GM21529 (cell line): Measurements from ENCODE around the gene CCNL2.
"Not testable (repeated sequence)": the region's sequence is repeated elsewhere in the genome, so short reads cannot be mapped to it uniquely, and the experiment has no call there.

Experiments
- ATAC-seq: cut with Tn5 transposase; IDR thresholded peaks from one replicate; pipeline ENCODE4 v1.9.1; 2021; ENCODE audit not compliant: unreplicated experiment

The CCNL2 gene

GRCh38 chr1:1432951-1433803, 34.0 kb upstream of the CCNL2 start:
- no peak for ATAC-seq

GRCh38 chr1:1432274-1432950, 33.3 kb upstream of the CCNL2 start:
- ATAC-seq, result no peak

- ATAC-seq, result no peak
Observed at GRCh38 chr1:1431845-1432273, 32.7 kb upstream of the CCNL2 start.

- no peak for ATAC-seq
Observed at GRCh38 chr1:1430992-1431844, 32.1 kb upstream of the CCNL2 start.

GRCh38 chr1:1430114-1430982, 31.2 kb upstream of the CCNL2 start:
- ATAC-seq, result no peak

GRCh38 chr1:1429671-1430073, 30.5 kb upstream of the CCNL2 start:
- ATAC-seq, result no peak

GRCh38 chr1:1428967-1429366, 29.8 kb upstream of the CCNL2 start:
- not testable (repeated sequence) for ATAC-seq

- ATAC-seq, result no peak
Observed at GRCh38 chr1:1428174-1428573, 29.0 kb upstream of the CCNL2 start.

GRCh38 chr1:1427820-1428148, 28.6 kb upstream of the CCNL2 start:
- ATAC-seq, result no peak

- no peak for ATAC-seq
Observed at GRCh38 chr1:1427106-1427819, 28.1 kb upstream of the CCNL2 start.

GRCh38 chr1:1426496-1427105, 27.5 kb upstream of the CCNL2 start:
- no peak for ATAC-seq

GRCh38 chr1:1425753-1426495, 26.8 kb upstream of the CCNL2 start:
- no peak for ATAC-seq

- ATAC-seq, result no peak
Observed at GRCh38 chr1:1425426-1425752, 26.3 kb upstream of the CCNL2 start.

GRCh38 chr1:1424707-1425106, 25.6 kb upstream of the CCNL2 start:
- no peak for ATAC-seq

- ATAC-seq, result no peak
Observed at GRCh38 chr1:1423245-1423597, 24.1 kb upstream of the CCNL2 start.

GRCh38 chr1:1422465-1423244, 23.5 kb upstream of the CCNL2 start:
- no peak for ATAC-seq

GRCh38 chr1:1421907-1422464, 22.9 kb upstream of the CCNL2 start:
- no peak for ATAC-seq
